Caki2 (cell line): Measurements from ENCODE around the gene CCDC200. TPM values are rescaled to one million over a fixed set of nuclear protein-coding genes. Genes with fewer than 3 reads are reported as not detected.
"Not testable (repeated sequence)": the region's sequence is repeated elsewhere in the genome, so short reads cannot be mapped to it uniquely, and the experiment has no call there.

Experiments used
- DNase-seq: peaks from one replicate; pipeline ENCODE4 v3.0.0-alpha.2; 2015; ENCODE audit warnings: low read depth
- in situ Hi-C: cut with HindIII; loops from 2 replicates; pipeline ENCODE4 v1.10.0; 2016; ENCODE audit warnings: low sequenced_read_pairs, low pct_unique_long_range_greater_than_20kb, mixed read lengths
- total RNA-seq: library from RNA; depleted of rRNA; stranded (reverse); fragments of >200 nt; shearing (Covaris generic); gene quantifications from 2 replicates; pipeline ENCODE4 v1.2.3, GENCODE V29; 2014; ENCODE audit warnings: low replicate concordance

CCDC200 gene
- total RNA-seq, 1 experiment from 2014 or later = not detected

DNA sequence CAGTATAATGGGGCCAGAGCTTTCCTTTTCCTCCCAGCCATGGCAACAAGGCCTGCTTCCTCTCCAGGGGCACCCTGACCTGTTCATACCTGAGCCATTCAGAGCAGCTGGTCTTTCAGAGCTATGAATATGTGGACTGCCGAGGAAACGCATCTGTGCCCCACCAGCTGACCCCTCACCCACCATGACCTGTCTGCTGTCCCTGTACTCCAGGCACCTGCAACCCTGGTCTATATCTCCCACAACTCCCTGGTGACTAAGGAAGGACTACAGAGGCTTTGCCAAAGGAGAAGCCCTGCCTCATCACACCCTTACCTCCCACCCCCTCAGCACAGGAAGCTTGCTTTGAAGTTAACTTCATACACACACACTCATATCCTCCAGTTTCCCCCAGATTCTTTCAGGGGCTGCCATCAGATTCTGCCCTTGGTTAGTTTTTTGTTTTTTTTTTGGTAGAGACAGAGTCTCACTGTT is 10.8 kb downstream of the CCDC200 start:
- DNase-seq = no peak
- in situ Hi-C loops = no loop called here

DNA sequence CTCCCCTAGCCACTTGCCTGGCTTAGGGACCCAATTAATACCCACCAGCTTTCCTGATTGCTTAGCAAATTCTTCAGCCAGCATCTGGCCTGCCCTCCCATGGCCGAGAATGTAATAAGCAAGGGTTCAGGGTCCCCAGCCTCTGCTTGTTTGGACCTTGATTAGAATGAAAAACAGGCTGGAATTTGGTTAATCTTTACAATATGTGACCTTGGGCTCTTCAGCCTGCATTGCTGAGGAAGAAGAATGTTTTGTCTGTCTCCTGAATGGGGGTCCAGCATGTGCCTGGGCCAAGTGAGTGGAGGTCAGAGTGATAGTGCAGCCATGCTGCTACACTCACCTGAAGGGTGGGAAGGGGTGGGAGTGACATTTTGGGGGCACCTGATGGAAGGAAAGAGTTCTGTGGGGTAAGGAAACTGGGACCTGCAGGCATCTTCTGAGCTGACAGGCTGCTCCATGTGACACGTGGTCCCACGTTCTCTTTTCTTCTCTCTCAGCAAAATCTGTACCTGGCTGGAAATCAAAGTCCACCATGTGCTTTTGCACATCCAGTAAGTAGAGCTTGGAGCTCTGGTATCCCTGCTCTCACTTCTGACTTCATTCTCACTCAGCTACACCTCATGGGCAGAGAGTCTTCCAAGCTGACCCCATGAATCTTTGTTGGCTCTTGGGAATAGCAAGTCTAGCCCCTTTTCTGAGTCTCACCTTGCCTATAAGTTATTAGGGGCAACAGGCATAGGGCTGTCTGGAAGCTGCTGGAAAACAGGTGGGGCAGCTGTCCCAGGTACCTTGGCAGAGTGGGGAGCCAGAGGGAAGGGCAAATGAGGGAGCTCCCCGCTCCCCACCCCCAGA is 11.4 kb downstream of the CCDC200 start:
- DNase-seq = no peak
- in situ Hi-C loops = no loop called here

- in situ Hi-C loops = no loop called here
- DNase-seq = no peak
Observed at GRCh38 chr17:43216369-43216761, 12.1 kb downstream of the CCDC200 start.

DNA sequence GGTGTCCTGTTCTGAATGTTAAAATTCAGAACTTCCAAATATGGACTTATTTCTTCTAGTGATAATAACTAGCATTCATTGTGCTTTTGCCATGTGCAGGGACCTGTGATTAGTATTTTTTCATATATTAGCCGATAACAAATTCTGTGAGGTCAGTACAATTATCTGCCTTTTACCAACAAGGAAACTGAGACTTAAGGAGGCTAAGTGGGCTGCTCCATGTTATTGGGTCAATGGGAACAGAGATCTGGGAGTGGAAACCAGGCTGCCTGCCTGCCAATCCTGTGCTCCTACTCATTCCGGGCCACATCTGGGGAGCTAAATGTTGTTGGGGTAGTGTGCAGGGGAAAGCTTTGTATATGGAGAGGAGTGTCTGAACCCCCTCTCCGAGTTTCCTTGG is 13.1 kb downstream of the CCDC200 start:
- no peak for DNase-seq
- in situ Hi-C loops = no loop called here

DNA sequence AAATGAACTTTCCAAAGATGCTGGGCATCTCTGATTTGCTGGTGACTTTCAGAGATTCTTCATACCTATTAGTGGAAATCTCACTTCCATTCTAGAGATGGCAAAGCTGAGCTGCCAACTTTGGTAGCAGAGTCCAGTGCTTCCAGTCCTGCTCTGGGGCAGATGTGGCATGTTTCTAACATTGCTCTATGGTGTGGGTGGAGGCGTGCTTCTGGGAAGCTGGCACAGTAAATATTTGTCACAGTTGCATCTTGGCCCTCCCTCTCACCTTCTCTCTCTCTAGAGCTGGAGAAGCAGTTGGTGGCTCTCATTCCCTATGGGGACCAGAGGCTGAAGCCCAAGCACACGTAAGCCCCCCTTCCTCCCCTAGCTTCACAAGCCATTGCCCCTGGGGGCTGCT is 14.9 kb downstream of the CCDC200 start:
- no peak for DNase-seq
- in situ Hi-C loops = no loop called here

GRCh38 chr17:43212641-43213490 is 15.6 kb downstream of the CCDC200 start:
- in situ Hi-C loops = no loop called here
- no peak for DNase-seq

GRCh38 chr17:43211480-43212402 is 16.7 kb downstream of the CCDC200 start, which contains the start of gene TMEM106A:
Gene TMEM106A (plus strand): TSS chr17:43211875. CDS start chr17:43213042, 1,167 bp downstream.
- peak; percentile 85 for DNase-seq
- in situ Hi-C loops = no loop called here

- in situ Hi-C loops = no loop called here
- peak; percentile 4 for DNase-seq
Observed at GRCh38 chr17:43211123-43211479, 17.3 kb downstream of the CCDC200 start.

GRCh38 chr17:43210576-43210975 is 17.8 kb downstream of the CCDC200 start:
- in situ Hi-C loops = no loop called here
- DNase-seq = no peak

DNA sequence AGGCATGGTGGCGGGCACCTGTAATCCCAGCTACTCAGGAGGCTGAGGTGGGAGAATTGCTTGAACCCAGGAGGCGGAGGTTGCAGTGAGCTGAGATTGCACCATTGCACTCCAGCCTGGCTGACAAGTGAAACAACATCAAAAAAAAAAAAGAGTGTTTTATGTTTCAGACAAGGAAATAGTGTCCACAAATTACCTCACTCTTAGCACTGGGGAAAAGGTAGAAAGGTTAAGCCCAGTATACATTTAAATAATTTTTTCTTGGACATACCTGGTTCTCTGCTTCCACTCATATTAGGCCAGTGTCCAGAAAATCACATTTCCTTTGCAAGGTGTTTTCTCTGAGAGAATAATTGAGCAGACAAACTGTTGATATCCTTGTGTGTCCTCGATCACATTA is 25.4 kb downstream of the CCDC200 start:
- DNase-seq, in situ Hi-C loops: not testable (repeated sequence)

DNA sequence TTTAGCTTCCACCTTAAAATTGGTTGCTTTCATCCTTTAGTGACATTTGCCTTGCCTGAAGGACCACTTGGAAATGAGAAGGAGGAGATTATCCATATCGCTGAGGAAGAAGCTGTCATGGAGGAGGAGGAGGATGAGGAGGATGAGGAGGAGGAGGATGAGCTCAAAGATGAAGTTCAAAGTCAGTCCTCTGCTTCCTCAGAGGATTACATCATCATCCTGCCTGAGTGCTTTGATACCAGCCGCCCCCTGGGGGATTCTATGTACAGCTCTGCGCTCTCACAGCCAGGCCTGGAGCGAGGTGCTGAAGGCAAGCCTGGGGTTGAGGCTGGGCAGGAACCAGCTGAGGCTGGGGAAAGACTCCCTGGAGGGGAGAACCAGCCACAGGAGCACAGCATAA is 28.3 kb downstream of the CCDC200 start:
- DNase-seq = no peak
- in situ Hi-C loops = no loop called here

- DNase-seq = no peak
- in situ Hi-C loops = no loop called here
Observed at GRCh38 chr17:43199633-43200032, 28.8 kb downstream of the CCDC200 start.

- in situ Hi-C loops = no loop called here
- no peak for DNase-seq
Observed at GRCh38 chr17:43193251-43193650, 35.2 kb downstream of the CCDC200 start.

- in situ Hi-C loops, DNase-seq: not testable (repeated sequence)
Observed at GRCh38 chr17:43186656-43187055, 41.8 kb downstream of the CCDC200 start.

- DNase-seq = no peak
- in situ Hi-C loops = no loop called here
Observed at GRCh38 chr17:43183921-43184320, 44.5 kb downstream of the CCDC200 start.

GRCh38 chr17:43176119-43176570 is 52.3 kb downstream of the CCDC200 start:
- in situ Hi-C loops = no loop called here
- no peak for DNase-seq

DNA sequence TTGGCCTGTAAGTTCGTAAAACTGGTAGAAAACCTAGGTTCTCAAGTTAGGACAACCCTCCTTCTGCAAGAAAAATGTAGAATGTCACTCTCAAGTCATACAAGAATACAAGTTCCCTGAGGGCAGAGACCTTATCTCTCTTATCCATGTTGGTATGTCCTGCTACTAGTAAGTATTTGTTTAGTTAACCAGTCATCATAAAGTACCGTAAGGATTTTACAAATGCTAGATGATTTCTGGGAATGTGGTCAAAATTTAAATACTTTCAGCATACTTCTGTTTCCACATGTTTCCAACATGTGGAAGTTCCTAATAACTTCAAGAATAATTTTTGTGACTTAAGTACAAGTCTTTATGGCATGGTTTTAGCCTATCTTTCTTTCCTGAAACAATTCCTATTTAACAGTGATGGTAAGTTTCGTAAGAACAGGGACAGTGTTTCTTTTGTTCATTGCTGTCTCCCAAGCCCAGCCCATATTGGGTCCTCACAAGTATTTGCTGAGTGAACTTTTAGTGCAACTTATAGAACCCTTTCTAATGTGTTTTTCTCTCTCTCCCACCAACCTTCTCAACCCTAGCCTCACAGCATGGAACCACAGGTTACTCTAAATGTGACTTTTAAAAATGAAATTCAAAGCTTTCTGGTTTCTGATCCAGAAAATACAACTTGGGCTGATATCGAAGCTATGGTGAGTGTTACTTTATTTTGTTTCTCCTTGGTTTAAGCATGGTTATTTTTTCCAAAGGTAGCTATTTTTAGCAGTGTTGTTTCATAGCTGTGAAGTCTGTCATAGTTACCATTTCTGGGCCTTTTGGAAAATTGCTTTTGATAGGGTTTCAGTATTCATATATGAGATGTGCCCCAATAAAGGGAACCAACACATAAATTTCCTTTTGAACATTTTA is 53.0 kb downstream of the CCDC200 start:
- no peak for DNase-seq
- in situ Hi-C loops = no loop called here
